Stimulated activated CD4-positive, alpha-beta T cell treated with anti-CD3 and anti-CD28 coated beads, Interleukin-1b, Interleukin-23, amount 100 ng/mL, for 48 hours (primary cell): ENCODE data around the gene DPP7.

ENCODE experiments used
- DNase-seq: peaks from one replicate; pipeline ENCODE4 v3.0.0-alpha.2; 2020

DPP7 gene

DNA sequence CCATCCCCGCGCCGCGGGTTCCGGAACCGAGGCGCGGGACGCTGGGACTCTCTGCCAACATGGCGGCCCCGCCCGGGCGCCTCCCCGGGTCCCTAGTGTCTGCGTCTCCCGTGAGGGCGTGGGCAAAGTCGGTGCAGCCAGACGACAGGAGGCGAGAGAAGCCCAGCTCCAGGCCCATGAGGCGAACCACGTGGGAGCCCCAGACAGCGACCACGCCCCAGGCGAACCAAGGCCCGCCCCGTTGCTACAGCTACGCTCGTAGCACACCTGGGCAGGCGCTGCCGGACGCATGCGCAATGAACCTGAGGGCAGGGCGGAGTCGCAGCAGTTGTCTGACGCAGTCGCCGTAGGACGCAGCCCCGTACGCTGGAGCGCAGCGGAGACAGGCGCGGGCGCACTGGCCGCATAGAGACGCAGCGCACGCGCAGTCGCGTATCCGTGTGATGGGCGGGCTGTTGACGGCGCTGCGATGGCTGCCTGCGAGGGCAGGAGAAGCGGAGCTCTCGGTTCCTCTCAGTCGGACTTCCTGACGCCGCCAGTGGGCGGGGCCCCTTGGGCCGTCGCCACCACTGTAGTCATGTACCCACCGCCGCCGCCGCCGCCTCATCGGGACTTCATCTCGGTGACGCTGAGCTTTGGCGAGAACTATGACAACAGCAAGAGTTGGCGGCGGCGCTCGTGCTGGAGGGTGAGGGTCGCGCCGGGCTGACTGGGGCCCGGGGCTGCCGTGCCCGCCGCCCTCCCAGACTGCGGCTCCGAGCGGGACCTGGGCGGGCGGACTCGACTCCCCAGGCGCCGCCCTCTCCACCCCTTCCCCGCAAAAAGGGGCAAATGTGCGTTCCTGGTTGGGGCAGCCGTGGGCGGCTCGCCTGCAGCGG is 27.8 kb downstream of the DPP7 start, which contains the start of gene MAN1B1:
Gene MAN1B1 (plus strand): TSS at position 455 of the 878 bp plus-strand sequence. CDS start 15 bp downstream, at position 470.
- DNase-seq = peak; percentile 100

DNA sequence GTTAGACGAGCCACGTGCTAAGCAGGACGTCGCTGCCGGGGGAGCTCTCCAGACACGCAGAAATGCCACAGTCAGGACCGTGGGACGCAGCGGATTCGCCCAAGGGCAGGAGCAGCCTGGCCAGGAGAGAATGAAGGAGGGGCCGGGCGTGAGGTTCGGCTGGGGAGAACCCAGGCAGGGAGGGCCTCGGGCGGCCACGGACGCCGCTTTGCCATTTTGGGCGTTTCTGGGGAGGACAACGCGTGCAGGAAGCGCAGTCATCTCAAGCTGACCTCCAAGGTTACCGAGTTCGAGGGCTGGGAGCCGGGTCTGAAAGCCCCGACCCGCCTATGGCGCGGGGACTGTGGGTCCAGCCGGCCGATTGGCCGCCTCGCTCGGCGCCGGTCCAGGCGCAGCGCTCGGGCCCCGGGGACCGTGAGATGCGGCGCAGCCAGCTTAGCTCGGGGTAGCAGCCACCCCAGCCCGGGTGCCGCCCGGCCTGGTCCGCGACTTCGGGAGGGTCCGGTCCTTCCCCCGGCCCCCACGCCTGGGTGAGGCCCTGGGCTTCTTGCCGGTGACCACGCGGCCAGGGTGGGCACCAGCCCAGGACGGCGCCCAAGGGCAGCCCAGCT is 28.5 kb downstream of the DPP7 start:
- peak; percentile 36 for DNase-seq

- DNase-seq = no peak
Measured at GRCh38 chr9:137084526-137084925, 30.0 kb downstream of the DPP7 start.

DNA sequence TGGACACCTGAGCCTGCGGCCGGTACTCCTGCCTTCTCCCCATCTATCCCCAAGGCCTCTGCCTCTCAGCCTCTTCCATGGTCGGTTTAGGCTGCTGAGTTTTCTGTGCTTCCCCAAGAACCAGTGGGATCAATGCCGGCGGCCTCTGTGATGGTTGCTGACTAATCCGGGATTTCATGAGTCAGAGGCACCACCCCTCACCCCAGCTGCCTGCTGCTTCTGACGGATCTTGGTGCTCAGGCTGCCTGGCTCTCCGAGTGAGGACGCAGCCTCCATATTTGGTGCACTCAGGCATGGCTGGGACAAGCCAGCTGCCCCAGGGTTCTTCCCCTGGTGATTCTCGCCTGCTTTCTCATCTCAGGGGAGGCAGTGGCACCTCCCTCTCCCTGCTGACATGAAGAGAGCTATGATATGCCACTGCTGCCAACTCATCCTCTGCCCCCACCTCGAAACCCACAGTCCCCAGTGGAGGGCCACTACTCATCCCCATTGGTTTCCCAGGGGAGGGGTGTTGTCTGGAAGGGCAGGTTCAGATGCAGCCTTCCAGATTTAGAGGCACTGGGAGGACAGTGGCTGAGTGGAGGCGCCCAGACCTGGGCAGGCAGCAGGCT is 31.0 kb downstream of the DPP7 start:
- DNase-seq = peak; percentile 51

DNA sequence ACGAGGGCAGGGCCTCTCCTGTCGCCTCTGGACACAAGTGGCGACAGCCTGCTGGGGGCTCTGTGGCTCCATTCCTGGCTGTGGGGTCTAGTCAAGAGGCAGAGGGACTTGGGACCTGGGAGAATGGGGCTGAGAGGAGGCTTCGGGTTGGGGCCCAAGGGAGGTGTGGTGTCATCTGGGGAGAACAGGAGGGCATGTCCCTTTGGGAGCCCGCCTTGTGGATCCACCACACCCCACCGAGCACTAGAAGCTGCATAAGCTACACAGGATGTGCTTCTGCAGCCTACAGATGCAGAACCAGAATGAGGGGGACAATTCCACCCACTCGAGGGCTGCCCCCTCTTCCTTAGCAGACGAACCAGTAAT is 31.6 kb downstream of the DPP7 start:
- no peak for DNase-seq

DNA sequence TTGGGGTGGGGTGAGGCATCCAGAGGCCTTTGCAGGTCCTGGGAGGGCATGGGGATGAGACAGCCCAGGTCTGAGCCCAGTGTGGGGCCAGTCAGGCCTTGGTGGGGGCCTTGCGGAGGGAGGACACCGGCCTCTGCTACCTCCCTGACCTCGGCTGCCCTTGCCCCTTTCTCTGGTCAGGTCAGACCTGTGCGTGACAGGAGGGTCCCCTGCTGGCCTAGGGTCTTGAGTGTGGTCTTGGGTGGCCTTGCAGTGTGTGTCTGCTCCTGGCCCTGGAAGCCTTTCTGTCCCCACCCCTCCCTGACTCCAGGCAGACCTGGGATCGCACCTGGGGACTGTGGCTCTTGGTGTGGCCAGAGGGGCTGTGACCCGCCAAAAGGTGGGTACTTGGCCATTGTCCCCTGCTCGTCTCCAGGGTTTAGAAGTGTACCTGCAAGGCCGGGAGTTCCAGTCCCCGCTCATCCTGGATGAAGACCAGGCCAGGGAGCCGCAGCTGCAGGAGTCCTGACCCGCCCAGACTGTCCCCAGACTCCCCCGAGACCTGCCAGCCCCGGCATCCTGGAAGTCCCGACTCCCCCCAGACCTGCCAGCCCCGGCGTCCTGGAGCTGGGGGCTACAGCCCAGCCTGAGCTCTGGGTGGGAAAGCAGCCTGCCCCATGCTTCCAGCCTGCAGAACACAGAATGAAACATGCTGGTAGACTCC is 32.2 kb downstream of the DPP7 start:
- no peak for DNase-seq

DNA sequence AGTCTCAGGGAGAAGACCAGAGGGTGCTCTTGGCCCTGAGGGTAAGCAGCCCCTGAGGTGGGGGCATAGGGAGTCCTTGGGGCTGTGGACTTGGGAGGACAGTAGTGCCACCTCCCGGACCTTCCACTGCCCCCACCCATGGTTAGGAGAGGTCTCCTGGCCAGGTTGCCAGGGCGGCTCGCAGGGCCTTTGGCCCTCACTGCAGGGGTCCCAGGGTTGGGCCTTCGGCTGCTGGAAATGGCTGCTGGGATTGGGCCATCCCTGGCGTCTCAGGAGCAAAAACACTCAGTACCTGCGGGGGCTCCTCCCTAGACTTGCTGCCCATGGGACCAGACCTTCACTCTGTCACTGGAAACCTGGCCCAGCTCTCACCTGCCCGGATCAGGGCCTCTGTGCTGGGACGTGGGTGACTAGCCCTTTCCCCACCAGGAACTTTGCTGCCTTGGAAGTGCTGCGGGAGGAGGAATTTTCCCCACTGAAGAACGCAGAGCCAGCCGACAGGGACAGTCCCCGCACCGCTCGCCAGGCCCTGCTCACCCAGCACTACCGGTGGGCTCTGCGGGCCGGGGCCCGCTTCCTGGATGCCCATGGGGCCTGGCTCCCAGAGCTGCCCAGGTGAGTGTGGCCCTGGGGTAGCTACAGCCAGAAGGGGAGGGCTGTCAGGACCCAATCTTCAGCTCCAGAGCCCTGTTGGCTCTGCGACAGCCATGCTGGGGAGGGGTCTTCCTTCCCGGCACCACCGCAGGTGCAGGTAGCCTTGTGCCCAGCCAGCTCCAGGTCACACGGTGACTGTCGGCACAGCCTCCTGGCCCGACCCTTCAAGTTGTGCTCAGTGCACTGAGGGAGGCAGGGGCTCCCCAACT is 34.0 kb downstream of the DPP7 start:
- no peak for DNase-seq

DNA sequence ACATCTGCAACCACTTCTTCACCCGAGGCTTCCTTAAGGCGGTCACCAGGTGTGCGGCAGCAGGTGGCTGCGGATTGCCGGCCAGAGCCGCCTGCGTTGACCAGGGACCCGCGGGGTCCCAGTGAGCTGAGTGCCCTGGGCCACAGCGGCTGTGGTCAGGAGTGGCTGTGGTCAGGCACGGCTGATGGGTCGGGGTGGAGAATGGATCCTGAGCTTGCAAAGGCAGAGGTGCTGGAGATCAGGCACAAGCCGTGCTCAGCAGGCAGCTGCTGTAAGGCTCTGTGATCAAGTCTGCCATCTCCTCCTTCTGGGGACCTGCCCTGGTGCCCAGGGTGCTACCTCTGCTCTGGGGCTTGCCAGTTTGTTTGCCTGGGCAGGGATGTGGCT is 35.1 kb downstream of the DPP7 start:
- no peak for DNase-seq

GRCh38 chr9:137078701-137079400 is 35.7 kb downstream of the DPP7 start:
- DNase-seq = no peak

DNA sequence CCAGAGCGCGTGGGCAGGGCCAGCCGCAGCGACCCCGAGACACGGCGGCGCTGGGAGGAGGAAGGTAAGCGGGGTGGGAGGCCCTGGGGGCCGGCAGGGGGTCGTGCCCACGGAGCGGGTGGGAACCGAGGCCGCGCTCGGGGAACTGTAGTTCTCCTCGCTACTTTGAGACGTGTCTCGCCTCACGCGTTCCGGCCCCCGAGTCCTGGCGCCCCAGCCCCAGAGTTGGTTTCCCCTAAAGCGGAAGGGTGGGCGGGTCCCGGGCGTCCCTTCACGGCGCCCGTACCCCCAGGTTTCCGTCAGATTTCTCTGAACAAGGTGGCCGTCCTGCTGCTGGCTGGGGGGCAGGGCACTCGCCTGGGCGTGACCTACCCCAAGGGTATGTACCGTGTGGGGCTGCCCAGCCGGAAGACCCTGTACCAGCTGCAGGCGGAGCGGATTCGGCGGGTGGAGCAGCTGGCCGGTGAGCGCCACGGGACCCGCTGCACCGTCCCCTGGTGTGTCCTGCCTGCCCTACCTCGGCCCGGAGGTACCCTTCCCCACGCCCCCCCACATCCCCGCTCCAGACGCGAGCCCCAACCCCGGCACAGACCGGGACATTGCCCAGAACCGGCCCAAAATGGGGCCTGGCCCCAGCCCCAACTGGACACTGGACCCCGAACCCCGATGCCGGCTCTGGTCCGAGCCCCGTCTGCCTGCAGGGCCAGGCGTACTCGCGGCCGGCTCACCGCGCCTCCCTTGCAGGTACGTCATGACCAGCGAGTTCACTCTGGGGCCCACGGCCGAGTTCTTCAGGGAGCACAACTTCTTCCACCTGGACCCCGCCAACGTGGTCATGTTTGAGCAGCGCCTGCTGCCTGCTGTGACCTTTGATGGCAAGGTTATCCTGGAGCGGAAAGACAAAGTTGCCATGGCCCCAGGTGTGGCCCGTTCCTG is 36.5 kb downstream of the DPP7 start:
- DNase-seq = no peak

- peak; percentile 40 for DNase-seq
Measured at GRCh38 chr9:137077010-137077747, 37.4 kb downstream of the DPP7 start, which contains the start of gene UAP1L1. UAP1L1 (plus strand) TSS chr9:137077517; CDS start chr9:137077533, 16 bp downstream.

GRCh38 chr9:137076636-137077009 is 37.9 kb downstream of the DPP7 start:
- DNase-seq = no peak

- DNase-seq = no peak
Measured at GRCh38 chr9:137075275-137075775, 39.2 kb downstream of the DPP7 start.

DNA sequence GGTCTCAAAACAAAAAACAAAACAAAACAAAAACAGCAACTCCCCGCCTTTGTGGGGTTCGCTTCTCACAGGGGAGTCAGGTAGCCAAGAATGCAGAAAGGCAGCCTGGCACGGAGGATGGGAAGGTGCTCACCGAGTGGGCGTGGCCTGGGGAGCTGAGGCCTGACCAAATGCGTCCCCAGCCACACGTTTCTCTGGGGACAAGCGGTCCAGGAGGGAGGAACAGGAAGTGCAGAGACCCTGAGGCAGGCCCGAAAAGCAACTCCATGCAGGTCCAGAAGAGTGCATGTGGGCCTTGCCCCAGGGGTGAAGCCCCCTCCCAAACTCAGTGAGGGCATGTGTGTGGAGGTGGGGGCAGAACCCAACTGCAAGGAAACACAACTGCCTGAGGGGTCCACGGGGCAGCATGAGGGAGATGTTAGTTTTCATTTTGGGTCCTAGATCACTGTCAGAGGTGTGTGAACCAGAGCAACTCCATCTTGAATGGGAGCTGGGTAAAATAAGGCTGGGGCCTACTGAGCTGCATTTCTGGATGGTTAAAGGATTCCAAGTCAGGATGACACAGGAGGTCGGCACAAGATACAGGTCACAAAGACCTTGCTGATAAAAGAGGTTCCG is 39.8 kb downstream of the DPP7 start:
- DNase-seq = no peak

DNA sequence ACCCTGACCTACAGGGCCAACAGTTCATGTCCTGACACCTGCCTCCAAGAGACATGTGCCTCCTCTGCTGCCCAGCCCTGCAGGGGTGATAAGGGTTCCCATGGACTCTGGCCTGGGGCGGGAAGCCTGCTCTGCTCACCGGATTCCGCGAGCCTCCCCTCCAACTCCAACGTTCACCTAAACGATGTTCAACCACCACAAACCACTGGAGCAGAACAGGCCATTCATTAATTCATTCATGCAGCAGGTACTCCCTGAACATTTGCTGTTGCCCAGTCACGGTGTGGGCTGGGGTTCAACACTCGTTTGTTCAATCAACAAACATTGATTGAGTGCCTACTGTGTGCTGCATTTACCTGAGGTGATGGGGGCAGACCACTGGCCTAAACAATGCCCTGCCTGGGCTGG is 40.5 kb downstream of the DPP7 start:
- no peak for DNase-seq

GRCh38 chr9:137071282-137071681 is 43.3 kb downstream of the DPP7 start:
- no peak for DNase-seq

DNA sequence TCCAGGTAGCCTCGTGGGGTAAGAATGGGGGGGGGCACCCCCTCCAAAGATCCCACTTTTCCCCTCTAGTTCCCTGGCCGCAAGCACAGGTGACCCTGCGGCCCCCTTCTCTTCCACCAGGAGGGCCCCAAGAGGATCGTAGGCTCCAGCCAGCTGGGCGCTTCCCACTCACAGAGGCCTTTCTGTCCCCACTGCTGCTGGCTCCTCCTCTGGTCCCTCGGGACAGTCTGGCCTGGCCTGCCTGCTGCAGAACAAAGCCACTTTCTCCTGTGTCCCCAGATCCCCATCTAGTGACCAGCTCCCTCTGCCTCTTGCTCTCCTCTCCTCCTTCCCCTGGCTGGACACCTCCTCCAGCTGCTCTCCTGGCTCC is 43.6 kb downstream of the DPP7 start:
- no peak for DNase-seq

DNA sequence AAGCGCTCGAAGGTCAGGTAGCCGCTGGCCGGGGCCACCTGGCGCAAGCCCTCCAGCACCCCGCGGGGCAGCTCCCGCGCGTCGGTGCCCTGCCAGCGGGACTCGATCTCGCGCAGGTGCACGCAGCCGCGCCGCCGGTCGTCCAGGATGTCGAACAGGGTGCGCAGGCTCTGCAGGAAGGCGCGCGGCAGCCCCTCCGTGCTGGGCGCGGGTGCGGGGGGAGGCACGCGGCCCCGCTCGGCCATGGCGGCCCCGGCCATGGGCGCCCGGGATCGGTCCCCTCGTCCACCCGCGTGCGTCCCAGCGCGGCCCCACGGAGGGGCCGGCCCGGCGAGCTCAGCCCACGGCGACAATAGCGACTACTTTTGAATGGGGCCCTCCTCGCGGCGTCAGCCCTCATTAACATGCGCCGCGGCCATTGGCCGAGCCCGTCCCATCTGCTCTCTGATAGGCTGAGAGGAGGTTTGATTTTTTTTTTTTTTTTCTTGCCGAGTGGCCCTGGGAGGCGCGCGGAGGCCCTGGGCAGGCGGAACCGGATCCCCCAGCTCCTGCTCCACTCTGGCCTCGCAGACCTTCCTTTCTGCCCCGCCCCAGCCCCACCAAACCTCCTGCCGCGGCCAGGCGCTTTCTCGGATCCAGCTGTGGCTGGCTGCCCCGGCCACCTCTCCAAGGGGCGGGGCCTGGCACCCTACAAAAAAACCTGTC is 44.2 kb downstream of the DPP7 start, which contains the start of gene SAPCD2:
Gene SAPCD2 (minus strand): TSS at position 357 of the 705 bp plus-strand sequence. CDS start 97 bp downstream, at position 260.
- peak; percentile 84 for DNase-seq
